ENCODE data around the gene OR12D1. TPM values are rescaled to one million over a fixed set of nuclear protein-coding genes. Genes with fewer than 3 reads are reported as not detected.

Gene OR12D1
- total RNA-seq, 1 experiment from 2014 or later, result not detected

GRCh38 chr6:29461021-29461814 is 46.5 kb downstream of the OR12D1 start:
- in situ Hi-C loops (cut with HindIII; ENCODE audit: low sequenced_read_pairs), result no loop called here
- DNase-seq (ENCODE audit: low spot score), result no peak

- no peak for DNase-seq (ENCODE audit: low spot score)
- in situ Hi-C loops (cut with HindIII; ENCODE audit: low sequenced_read_pairs), result no loop called here
Observed at GRCh38 chr6:29462022-29462421, 47.3 kb downstream of the OR12D1 start.

- no peak for DNase-seq (ENCODE audit: low spot score)
- in situ Hi-C loops (cut with HindIII; ENCODE audit: low sequenced_read_pairs), result no loop called here
Observed at GRCh38 chr6:29465279-29465678, 50.6 kb downstream of the OR12D1 start.

GRCh38 chr6:29465801-29466200 is 51.1 kb downstream of the OR12D1 start:
- no peak for DNase-seq (ENCODE audit: low spot score)
- in situ Hi-C loops (cut with HindIII; ENCODE audit: low sequenced_read_pairs), result no loop called here

- in situ Hi-C loops (cut with HindIII; ENCODE audit: low sequenced_read_pairs), result no loop called here
- DNase-seq (ENCODE audit: low spot score), result no peak
Observed at GRCh38 chr6:29466241-29466640, 51.5 kb downstream of the OR12D1 start.

Other genes with a start within 250 kb of the OR12D1 start
- gene OR2J2, start 244.0 kb upstream of the OR12D1 start, total RNA-seq (2014; rRNA removed; shearing (Covaris generic)), result not detected in 2 replicates
- gene OR14J1, start 113.2 kb upstream of the OR12D1 start, total RNA-seq (2014; rRNA removed; shearing (Covaris generic)), result not detected in 2 replicates
- gene OR5V1, start 46.1 kb upstream of the OR12D1 start, total RNA-seq (2014; rRNA removed; shearing (Covaris generic)), result not detected in 2 replicates
- gene OR12D3, start 39.6 kb upstream of the OR12D1 start, total RNA-seq (2014; rRNA removed; shearing (Covaris generic)), result not detected in 2 replicates
- not detected in 2 replicates for gene OR12D2, start 19.3 kb upstream of the OR12D1 start, total RNA-seq (2014; rRNA removed; shearing (Covaris generic))
- not detected in 2 replicates for gene OR10C1, start 24.4 kb downstream of the OR12D1 start, total RNA-seq (2014; rRNA removed; shearing (Covaris generic))
- not detected in 2 replicates for gene OR11A1, start 42.1 kb downstream of the OR12D1 start, total RNA-seq (2014; rRNA removed; shearing (Covaris generic))
- not detected in 2 replicates for gene OR2H1, start 42.2 kb downstream of the OR12D1 start, total RNA-seq (2014; rRNA removed; shearing (Covaris generic))
- gene MAS1L, start 73.0 kb downstream of the OR12D1 start, total RNA-seq (2014; rRNA removed; shearing (Covaris generic)), result not detected in 2 replicates
- 0.17 TPM in 1 of 2 replicates, not detected in the other for gene UBD, start 144.8 kb downstream of the OR12D1 start, total RNA-seq (2014; rRNA removed; shearing (Covaris generic))
- not detected in 2 replicates for gene OR2H2, start 170.2 kb downstream of the OR12D1 start, total RNA-seq (2014; rRNA removed; shearing (Covaris generic))
- 2.2 and 3.6 TPM in 2 replicates for gene GABBR1, start 218.3 kb downstream of the OR12D1 start, total RNA-seq (2014; rRNA removed; shearing (Covaris generic))
- gene MOG, start 242.2 kb downstream of the OR12D1 start, total RNA-seq (2014; rRNA removed; shearing (Covaris generic)), result not detected in 2 replicates